Measurements from ENCODE around the gene GPR18.

Gene GPR18

DNA sequence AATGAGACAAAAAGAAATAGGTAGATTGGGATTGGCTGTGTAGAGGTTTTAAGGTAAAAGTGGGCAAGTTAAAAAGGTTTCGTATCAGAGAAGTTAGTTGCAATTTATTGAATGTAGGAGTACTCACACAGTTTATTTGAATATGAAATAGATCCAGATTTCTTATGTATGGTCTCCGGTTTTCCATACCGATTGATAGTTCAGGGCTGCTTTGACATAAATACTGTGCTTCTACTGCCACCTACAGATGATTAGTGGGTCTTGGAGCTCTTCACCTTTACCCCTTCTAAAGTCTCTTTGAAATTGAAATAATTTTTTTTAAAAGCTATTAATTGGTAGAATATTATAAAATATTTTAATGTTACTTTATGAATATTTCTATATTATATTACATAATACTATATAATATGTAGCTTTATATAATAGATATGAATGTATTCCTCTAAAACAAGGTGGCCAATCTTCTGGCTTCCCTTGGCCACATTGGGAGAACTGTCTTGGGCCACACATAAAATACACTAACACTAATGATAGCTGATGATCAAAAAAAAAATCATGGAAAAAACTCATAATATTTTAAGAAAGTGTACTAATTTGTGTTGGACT is 7.7 kb upstream of the GPR18 start:
- TF ChIP-seq, protein P1, sequence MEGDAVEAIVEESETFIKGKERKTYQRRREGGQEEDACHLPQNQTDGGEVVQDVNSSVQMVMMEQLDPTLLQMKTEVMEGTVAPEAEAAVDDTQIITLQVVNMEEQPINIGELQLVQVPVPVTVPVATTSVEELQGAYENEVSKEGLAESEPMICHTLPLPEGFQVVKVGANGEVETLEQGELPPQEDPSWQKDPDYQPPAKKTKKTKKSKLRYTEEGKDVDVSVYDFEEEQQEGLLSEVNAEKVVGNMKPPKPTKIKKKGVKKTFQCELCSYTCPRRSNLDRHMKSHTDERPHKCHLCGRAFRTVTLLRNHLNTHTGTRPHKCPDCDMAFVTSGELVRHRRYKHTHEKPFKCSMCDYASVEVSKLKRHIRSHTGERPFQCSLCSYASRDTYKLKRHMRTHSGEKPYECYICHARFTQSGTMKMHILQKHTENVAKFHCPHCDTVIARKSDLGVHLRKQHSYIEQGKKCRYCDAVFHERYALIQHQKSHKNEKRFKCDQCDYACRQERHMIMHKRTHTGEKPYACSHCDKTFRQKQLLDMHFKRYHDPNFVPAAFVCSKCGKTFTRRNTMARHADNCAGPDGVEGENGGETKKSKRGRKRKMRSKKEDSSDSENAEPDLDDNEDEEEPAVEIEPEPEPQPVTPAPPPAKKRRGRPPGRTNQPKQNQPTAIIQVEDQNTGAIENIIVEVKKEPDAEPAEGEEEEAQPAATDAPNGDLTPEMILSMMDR (IDR thresholded peaks at IDR 0.05; ENCODE audit: low read depth, low read length, missing control alignments) = peak; percentile 62
- Histone ChIP-seq H3K27ac (no peak overlapping the region), H3K4me3 (ENCODE audit: low read depth, low read length) (no peak overlapping the region), H3K27me3 (replicated peaks) (no peaks in the 10 kb centered on the region), H3K36me3 (replicated peaks) (no peaks in the 10 kb centered on the region)
- peak; percentile 28 for DNase-seq
- in situ Hi-C loops (cut with HindIII; ENCODE audit: low pct_ligation_motif_present, low sequenced_read_pairs) = no loop called here

DNA sequence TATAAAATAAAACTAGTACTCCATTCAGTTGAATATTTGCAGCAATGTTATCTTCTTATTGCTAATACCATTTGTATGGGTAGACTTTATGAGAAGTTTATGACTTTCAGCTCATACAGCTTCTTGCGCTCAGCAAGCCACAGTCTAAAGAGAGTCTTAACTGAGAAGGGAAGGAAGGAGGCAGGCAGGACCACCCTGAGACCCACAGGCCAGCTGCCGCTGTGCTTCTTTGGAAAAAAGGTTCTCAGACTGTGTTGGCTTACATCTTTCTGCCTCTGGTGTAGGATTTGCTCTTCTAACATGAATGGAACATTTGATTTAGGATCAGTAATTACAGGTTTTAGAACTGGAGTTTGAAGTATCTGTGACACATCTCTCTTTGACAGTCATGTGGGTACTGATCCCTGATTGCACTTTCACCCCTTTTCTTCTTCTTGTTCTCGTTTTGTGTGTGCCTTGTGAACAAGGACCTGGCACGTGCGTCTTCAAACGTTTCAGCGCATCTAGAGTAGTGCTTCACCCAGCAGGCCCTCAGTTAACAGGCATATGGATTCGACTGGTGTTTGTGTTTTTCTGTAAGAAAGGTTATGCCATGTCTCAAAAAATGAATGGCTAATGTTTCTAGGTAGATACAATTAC is 7.1 kb upstream of the GPR18 start:
- no peak for DNase-seq
- TF ChIP-seq, protein P1 (IDR thresholded peaks at IDR 0.05; ENCODE audit: low read depth, low read length, missing control alignments) = no peak
- H3K36me3 ChIP-seq (replicated peaks) = no peaks in the 10 kb centered on the region

DNA sequence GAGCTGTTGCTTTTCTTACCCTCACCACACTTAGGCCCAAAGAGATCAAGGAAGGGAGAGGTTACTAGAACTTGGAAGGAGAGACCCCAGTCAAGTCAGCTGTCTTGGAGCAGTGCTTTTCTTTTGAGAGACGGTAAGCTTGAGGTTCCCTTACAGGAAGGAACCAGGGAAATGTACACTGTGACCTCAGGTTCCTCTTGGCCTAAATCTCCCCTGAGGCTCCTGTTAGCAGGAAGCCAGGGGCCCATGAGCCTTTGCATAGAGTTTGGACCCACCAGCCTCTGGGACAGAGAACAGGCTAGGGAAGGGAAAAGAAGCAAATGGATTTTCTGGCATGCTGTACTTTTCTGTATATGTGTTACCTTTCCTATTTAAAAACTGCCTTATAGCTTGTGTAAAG is 5.9 kb upstream of the GPR18 start:
- Histone ChIP-seq H3K36me3 (replicated peaks) (no peaks in the 10 kb centered on the region), H3K27me3 (replicated peaks) (no peaks in the 10 kb centered on the region), H3K4me3 (ENCODE audit: low read depth, low read length) (no peak overlapping the region), H3K27ac (no peak overlapping the region)
- DNase-seq = no peak
- TF ChIP-seq, protein P1 (IDR thresholded peaks at IDR 0.05; ENCODE audit: low read depth, low read length, missing control alignments) = no peak
- in situ Hi-C loops (cut with HindIII; ENCODE audit: low pct_ligation_motif_present, low sequenced_read_pairs) = no loop called here

More for the DNA sequence above, 7.1 kb upstream of the GPR18 start:
- H3K27ac ChIP-seq = no peak overlapping the region
- H3K27me3 ChIP-seq (replicated peaks) = no peaks in the 10 kb centered on the region
- in situ Hi-C loops (cut with HindIII; ENCODE audit: low pct_ligation_motif_present, low sequenced_read_pairs) = no loop called here
- H3K4me3 ChIP-seq (ENCODE audit: low read depth, low read length) = no peak overlapping the region

DNA sequence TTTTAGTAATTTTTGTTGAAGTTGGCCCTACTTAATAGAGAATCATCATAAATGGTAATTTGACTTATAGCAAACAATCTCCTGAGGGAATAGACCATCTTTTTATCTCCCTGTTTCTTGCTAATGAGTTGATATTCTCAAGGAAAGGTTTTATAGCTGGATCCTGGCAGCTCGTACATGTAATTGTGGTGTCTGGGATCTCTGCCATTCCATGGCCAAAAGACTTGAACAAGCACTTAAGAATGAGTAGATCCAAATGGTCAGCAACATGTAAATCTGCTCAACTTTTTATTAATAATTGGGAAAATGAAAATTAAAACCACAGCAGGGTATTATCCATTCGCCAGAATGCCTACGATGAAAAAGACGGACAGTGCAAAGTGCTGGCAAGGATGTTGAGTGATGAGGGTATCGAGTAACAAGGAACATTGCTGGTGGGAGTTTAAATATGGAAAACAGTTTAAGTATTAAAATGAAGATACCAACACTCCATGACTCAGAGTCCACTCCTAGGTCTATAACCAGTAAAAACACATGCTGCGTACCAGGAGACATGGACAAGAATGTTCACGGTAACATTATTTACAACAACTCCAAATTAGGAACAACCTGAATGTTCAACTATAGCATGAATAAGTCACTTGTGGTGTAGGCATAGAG is 5.1 kb upstream of the GPR18 start:
- Histone ChIP-seq H3K36me3 (replicated peaks) (no peaks in the 10 kb centered on the region), H3K27ac (no peak overlapping the region), H3K27me3 (replicated peaks) (no peaks in the 10 kb centered on the region), H3K4me3 (ENCODE audit: low read depth, low read length) (no peak overlapping the region)
- in situ Hi-C loops (cut with HindIII; ENCODE audit: low pct_ligation_motif_present, low sequenced_read_pairs) = no loop called here
- DNase-seq = no peak
- TF ChIP-seq, protein P1 (IDR thresholded peaks at IDR 0.05; ENCODE audit: low read depth, low read length, missing control alignments) = no peak

DNA sequence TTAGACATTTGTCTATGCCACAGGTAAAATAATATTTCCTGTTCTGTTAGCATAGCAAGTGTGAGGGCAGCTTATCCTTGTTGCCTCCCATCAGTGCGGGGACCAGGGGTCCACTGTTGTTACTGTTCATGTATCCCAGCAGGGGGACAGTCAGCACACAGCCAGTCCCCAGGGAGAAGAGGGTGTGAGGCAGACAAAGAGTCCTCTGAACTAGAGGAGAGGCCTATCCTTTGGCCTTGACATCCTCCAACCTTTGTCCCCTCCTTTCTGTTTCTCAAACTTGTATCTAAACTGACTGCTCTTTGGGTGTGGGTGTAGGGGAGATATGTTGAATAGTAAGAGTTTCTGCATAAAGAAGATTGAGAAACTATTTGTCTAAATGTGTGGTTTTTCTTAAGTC is 2.9 kb upstream of the GPR18 start:
- TF ChIP-seq, protein P1 (IDR thresholded peaks at IDR 0.05; ENCODE audit: low read depth, low read length, missing control alignments) = no peak
- no peak overlapping the region for H3K4me3 ChIP-seq (ENCODE audit: low read depth, low read length)
- H3K27me3 ChIP-seq (replicated peaks) = no peaks in the 10 kb centered on the region
- DNase-seq = no peak
- no peak overlapping the region for H3K27ac ChIP-seq
- no peaks in the 10 kb centered on the region for H3K36me3 ChIP-seq (replicated peaks)
- in situ Hi-C loops (cut with HindIII; ENCODE audit: low pct_ligation_motif_present, low sequenced_read_pairs) = no loop called here

Measured in brain microvascular endothelial cell (primary cell).